Thoracic aorta (tissue), 2 donors: Measurements from ENCODE around the gene DAPP1. TPM values are rescaled to one million over a fixed set of nuclear protein-coding genes. Genes with fewer than 3 reads are reported as not detected.

Source experiments
- ATAC-seq: fragments of 150-250 bp; one replicate; pipeline ENCODE4 v1.8.0; 2017; ENCODE audit warnings: low read depth; ENCODE audit not compliant: insufficient number of reproducible peaks, low FRiP score
- DNase-seq: peaks from one replicate; pipeline ENCODE4 v3.0.0-alpha.2; 2020; ENCODE audit warnings: low spot score
- H3K27ac ChIP-seq, 2 donors: fragments of 200-600 bp; sonication (generic); 1 replicate in 1 of 2; 2 replicates in 1 of 2; pipeline ENCODE4 v1.5.1; 2016; ENCODE audit warnings: mild to moderate bottlenecking in 2 of 2, moderate library complexity in 2 of 2
- H3K27me3 ChIP-seq: fragments of 200-600 bp; sonication (generic); replicated peaks from 2 replicates; pipeline ENCODE4 v1.6.0; 2016; ENCODE audit warnings: mild to moderate bottlenecking; ENCODE audit not compliant: insufficient read depth
- H3K36me3 ChIP-seq: fragments of 200-600 bp; sonication (generic); one replicate; pipeline ENCODE4 v1.5.1; 2016
- H3K4me1 ChIP-seq, 2 donors: fragments of 200-600 bp; sonication (generic); 1 replicate in 1 of 2; 2 replicates in 1 of 2; pipeline versions ENCODE4 v1.5.1 to v1.6.0; 2016; ENCODE audit warnings: low read depth in 2 of 2, mild to moderate bottlenecking in 1 of 2; ENCODE audit not compliant: control insufficient read depth in 1 of 2
- H3K4me3 ChIP-seq: fragments of 200-600 bp; sonication (generic); 2 replicates; pipeline ENCODE4 v1.5.1; 2016; ENCODE audit warnings: mild to moderate bottlenecking
- H3K9me3 ChIP-seq: fragments of 200-600 bp; sonication (generic); 2 replicates; pipeline ENCODE4 v1.5.1; 2016
- total RNA-seq, 2 donors: library from RNA; depleted of rRNA; stranded (reverse); fragments of >200 nt; gene quantifications; one replicate each; pipeline versions ENCODE4 v1.1.0 to v1.2.3, GENCODE V29; 2016
- TF ChIP-seq, protein P1 (sequence below): fragments of 200-600 bp; sonication (generic); IDR thresholded peaks from one replicate; pipeline ENCODE4 v1.5.1; 2019; ENCODE audit warnings: antibody characterized with exemption

Gene DAPP1
- total RNA-seq, 2 donors from 2014 or later: 1.6 TPM

GRCh38 chr4:99800332-99801004 lies 16.2 kb upstream of the DAPP1 start:
- Histone ChIP-seq H3K27ac (peak overlapping the region; percentile 10 to 35), H3K9me3 (no peaks in the 10 kb centered on the region), H3K36me3 (no peaks in the 10 kb centered on the region), H3K27me3 (no peaks in the 10 kb centered on the region), H3K4me3 (no peak overlapping the region), H3K4me1 (peaks cover 6 to 37% of the 10 kb centered on the region in 2 donors)
- TF ChIP-seq, protein P1, sequence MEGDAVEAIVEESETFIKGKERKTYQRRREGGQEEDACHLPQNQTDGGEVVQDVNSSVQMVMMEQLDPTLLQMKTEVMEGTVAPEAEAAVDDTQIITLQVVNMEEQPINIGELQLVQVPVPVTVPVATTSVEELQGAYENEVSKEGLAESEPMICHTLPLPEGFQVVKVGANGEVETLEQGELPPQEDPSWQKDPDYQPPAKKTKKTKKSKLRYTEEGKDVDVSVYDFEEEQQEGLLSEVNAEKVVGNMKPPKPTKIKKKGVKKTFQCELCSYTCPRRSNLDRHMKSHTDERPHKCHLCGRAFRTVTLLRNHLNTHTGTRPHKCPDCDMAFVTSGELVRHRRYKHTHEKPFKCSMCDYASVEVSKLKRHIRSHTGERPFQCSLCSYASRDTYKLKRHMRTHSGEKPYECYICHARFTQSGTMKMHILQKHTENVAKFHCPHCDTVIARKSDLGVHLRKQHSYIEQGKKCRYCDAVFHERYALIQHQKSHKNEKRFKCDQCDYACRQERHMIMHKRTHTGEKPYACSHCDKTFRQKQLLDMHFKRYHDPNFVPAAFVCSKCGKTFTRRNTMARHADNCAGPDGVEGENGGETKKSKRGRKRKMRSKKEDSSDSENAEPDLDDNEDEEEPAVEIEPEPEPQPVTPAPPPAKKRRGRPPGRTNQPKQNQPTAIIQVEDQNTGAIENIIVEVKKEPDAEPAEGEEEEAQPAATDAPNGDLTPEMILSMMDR: no peak
- ATAC-seq (no peak), DNase-seq (no peak)

DNA sequence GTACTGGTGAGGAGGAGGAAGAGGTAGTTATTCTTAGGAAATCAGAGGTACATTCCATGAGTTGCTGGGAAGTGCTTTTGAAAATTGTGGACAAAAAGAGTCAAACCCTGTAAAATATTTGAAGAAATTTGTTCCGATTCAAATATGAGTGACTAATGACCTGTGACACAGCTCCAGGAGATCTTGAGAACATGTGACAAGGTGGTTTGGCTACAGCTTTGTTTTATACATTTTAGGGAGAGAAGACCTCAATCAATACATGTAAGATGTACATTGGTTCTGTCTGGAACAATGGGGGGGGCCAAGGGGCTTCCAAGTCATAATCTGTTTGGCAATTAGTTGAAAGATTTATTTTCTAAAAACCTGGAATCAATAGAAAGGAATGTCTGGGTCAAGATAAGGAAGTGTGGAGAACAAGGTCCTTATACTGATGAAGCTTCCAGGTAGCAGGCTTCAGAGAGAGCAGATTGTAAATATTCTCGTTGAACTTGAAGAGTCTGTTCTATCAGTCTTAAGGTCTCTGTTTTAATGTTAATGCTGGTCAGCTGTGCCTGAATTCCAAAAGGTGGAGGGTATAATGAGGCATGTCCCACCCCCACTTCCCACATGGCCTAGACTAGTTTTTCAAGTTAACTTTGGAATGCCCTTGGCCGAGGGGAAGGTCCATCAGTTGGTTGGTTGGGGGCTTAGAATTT lies 15.5 kb upstream of the DAPP1 start:
- Histone ChIP-seq H3K36me3 (no peaks in the 10 kb centered on the region), H3K9me3 (no peaks in the 10 kb centered on the region), H3K4me1 (peaks cover 6 to 37% of the 10 kb centered on the region in 2 donors), H3K4me3 (no peak overlapping the region), H3K27ac (peak overlapping the region; percentile 10 to 35), H3K27me3 (no peaks in the 10 kb centered on the region)
- TF ChIP-seq, protein P1: no peak
- ATAC-seq (no peak), DNase-seq (no peak)

DNA sequence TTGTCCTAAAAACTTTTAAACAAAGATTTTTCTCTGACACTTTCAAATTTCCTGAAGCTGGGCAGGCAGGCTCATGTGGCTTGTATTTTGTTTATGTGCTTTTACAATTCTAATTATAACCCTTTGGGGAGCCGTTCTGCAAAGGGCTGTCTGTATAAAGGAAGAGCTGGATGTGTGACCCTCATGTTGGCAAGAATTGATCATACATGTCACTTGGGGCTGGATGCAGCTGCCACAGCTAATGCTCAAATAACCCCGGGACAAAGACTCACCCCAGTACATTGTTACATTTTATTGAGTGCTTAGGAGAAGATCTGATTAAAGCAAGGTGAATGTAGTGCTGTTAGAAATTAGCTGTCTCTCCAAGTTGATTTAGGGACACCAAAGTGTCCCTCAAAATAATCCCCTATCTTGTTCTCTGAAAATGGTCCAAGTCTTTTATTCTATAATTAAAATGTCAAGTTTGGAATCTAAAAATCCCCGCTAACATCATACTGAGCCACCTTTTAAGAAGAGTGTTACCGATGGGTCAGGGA lies 13.0 kb upstream of the DAPP1 start:
- no peak for DNase-seq
- TF ChIP-seq, protein P1: no peak
- H3K27me3 ChIP-seq: no peaks in the 10 kb centered on the region
- no peaks in the 10 kb centered on the region for H3K36me3 ChIP-seq
- no peak overlapping the region for H3K27ac ChIP-seq
- H3K4me1 ChIP-seq: peaks cover 6 to 44% of the 10 kb centered on the region in 2 donors
- no peak for ATAC-seq
- H3K9me3 ChIP-seq: no peaks in the 10 kb centered on the region
- no peak overlapping the region for H3K4me3 ChIP-seq

GRCh38 chr4:99806545-99806944 lies 10.1 kb upstream of the DAPP1 start:
- Histone ChIP-seq H3K27me3 (no peaks in the 10 kb centered on the region), H3K4me3 (no peak overlapping the region), H3K36me3 (no peaks in the 10 kb centered on the region), H3K4me1 (peaks cover 0 to 25% of the 10 kb centered on the region in 2 donors), H3K9me3 (no peaks in the 10 kb centered on the region), H3K27ac (no peak overlapping the region)
- ATAC-seq (no peak), DNase-seq (no peak)
- TF ChIP-seq, protein P1: no peak

- H3K27ac ChIP-seq: no peak overlapping the region
- H3K9me3 ChIP-seq: no peaks in the 10 kb centered on the region
- no peaks in the 10 kb centered on the region for H3K36me3 ChIP-seq
- H3K4me1 ChIP-seq: peaks cover 0 to 25% of the 10 kb centered on the region in 2 donors
- TF ChIP-seq, protein P1: no peak
- ATAC-seq (no peak), DNase-seq (no peak)
- H3K27me3 ChIP-seq: no peaks in the 10 kb centered on the region
- H3K4me3 ChIP-seq: no peak overlapping the region
Measured at GRCh38 chr4:99807666-99808065, 9.0 kb upstream of the DAPP1 start.
